GM18499 (cell line): ENCODE measurements around the gene GOLGA7B.

Source experiments
- ATAC-seq: cut with Tn5 transposase; IDR thresholded peaks from one replicate; pipeline ENCODE4 v1.9.1; 2021; ENCODE audit warnings: moderate number of reproducible peaks; ENCODE audit not compliant: insufficient read depth, unreplicated experiment

GOLGA7B gene

DNA sequence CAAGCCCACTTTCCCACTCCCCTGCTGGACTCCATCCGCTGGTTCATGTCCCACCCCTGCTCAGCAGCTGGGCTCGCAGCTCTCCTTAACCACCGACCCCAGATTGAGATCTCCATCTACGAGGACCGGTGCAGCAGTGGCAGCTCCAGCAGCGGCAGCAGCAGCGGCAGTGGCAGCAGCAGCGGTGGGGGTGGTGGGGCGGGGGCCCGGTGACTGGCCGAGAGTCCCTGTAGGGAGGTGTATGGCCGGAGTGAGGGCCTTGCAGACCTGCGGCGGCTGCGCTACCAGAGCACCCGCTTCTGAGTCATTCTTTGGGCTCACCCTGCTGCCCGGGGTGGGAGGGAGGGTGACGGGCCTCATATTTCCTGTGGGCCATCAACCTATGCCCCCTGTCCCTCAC lies 15.8 kb downstream of the GOLGA7B start:
- no peak for ATAC-seq

DNA sequence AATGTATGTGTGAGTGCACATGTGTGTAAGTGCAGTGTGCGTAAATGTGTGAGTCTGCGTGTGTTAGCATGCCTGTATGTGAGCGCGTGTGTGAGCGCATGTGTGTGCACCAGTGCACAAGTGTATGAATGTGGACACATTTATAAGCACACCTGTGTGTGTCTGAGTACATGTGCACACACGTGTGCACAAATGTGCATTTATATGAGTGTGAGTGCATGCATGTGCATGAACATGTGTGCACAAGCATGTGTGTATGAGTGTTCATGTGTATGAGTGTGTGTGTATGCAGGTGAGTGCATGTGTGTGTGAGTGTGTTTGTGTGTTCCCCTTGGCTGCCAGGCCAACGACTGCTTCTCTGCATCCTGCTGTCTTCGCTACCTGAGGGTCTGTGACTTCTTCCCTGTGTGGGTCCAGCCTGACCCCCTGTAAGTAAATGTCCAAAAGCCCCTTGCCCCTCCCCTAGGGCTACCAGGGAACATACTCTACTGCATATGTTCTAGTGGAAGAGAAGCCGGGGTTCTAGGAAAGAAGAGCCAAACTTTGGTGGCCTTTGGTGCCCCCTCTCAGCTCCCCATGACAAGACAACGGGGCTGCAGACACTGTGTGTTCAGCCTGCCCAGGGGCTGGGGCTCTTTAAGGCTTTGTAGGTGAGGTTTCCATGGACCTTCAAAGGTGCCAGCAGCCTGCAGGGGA lies 17.0 kb downstream of the GOLGA7B start:
- no peak for ATAC-seq

DNA sequence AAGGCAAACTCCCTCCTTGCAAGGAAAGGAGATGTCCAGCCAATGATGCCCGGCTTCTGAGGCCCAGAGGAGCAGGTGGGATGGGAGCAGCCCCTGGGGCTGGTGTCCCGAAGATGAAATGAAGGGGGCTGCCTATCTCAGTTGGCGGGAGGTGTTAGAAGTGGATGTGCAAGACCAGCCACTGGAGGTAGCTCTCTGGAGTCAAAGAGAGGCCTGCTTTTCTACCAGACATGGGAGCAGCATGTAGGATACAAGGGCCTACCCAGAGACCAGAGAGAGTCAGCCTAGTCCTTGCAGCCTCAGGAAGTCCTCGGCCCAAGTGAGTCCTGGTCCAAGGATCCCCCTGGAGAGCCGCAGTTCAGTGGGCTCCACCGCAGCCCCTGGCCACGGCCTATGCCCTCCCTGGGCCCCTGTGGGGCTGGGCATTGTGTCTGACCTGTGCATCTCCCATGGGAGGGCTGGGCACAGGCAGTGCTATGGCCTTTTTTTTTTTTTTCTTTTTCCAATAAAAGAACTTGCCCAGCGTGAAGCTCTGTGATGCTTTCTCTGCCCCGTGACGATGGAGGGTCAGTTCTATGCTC lies 17.7 kb downstream of the GOLGA7B start:
- no peak for ATAC-seq

DNA sequence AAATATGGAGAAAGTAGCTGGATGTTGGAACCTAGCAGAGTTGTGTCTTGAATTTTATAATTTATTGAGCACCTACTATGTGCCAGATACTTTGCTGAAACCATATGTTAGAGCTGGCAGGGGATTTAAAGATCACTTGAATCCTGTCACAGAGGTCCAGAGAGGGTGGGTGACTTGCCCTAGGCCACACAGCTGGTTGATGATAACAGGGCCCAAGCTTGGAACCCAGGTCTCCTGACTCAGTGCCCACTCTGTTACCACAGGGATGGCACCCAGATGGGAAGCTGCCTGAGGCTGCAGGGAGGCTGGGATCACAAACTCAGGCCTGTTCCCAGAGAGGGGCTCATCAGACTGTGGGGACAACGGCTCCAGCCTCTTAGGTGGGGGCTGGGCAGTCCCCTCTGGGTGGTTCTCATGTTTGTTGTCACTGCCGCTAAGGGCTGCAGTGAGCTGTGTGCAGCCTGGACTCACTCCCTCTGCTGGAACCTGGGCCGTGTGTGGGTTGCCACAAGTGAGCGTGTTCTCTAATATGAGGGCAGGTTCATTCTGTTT lies 18.6 kb downstream of the GOLGA7B start:
- no peak for ATAC-seq

DNA sequence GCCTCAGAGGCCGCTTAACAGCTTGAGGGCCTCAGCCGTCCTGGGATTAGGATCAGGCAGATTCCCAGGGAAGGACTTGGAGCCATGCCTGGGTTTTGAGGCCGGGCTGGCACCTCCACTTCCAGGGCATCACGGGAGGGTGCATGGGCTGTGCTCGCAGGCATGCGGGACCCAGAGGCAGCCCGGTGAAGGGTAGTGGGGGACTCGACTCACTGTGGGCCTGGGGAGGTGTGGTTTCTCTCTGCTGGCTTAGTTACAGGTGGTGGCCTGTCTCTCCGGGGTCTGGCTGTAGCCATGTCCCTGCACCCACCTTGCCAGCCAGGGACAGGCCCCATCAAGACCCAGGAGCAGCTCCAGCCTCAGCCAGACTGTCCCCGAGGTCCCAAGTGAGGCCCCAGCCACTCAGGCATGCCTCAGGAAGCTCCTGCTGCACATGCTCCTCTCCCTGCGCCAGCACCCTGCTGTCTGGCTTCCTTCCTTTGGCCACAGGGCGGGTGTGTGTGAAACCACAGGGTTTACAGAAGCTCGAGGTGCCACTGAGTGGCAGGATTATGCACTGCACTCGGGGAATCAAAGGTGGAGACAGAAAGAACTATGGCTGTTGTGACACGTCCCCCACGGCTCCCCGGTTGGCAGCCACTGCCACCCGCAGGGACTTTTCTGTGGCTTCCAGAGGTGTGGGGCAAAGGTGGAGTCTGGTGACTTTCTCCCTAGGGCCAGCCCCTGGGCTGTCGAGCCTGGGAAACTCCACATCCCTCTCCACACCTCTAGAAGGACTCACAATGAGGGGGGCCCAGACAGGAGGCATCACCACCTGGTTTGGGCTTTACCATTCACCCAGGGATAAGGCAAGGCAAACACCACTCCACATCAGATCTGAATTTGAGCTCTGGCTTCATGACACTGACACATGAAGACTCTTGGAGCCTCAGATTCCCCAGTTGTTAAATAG lies 19.7 kb downstream of the GOLGA7B start:
- ATAC-seq = peak; percentile 88

DNA sequence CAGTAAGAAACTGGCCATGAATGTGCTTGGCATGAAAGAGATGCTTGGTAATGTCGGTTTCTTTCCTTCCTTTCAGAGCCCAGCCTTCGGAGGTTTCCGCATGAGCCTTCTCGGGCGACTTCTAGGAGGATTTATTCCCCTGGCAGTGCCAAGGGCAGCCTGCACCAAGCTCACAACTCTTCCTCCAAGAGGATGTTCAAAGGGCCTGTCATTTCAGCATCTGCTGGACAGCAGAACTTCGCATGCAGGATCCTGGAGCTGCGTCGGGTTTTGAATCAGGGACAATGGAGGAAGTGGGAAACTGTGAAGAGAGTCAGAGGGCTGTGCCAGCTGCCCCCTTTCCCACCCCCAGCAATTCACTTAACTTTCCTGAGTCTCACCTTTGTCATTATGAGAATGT lies 21.3 kb downstream of the GOLGA7B start:
- no peak for ATAC-seq

DNA sequence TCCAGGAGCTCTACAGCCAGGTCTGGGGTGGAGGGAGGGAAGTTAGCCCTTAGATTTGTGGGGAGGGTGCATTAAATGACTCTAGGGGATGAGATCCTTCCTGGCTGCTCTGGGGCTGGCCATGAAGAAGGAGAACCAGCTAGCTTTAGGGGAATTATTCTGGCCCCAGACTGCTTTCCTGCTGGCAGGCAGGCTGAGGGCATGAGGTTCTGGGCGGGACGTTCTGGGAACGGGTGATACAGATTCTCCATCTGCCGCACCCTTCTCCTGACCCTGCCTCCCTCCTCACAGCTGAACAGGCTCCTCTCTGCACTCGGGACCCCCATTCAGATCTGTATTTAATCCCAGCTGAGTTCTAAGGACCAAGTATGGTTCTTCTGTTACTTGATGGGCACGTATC lies 23.9 kb downstream of the GOLGA7B start:
- ATAC-seq = no peak

DNA sequence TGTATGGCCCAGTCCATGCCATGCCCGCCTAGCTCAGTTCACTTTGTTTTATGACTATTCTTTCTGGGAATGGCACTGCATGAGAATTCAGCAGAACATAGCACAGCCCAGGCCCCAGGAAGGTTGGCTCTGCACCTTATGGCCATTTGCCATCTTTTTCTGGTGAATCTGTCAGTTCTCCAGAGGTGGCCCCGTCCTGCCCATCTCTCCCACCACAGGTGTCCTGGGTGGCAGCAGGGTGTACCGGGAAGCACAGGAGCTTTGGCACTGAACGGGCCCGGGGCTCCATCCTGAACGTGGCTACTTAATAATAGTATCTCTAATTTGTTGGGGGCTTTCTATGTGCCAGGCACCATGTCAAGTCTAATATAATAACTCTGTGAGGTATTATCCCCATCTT lies 24.7 kb downstream of the GOLGA7B start:
- ATAC-seq = no peak

DNA sequence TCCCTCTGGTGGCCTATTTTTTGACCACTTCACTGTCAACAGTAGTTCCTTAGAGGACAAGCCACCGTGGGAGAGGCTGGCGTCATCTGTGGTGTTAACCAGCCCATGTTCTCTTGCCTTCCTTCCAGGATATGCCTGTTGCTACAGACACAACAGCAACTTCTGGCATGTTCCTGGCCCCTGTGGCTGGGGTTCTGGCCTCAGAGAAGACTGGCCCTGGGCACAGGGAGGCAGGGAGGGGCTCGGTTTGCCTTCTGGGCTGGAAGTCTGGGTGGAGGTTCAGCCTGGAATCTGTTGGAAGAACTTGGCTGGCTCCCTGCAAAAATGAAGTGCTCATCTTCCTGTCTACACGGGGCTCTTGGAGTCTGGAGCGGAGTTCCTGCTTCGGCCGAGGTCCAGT lies 25.7 kb downstream of the GOLGA7B start:
- no peak for ATAC-seq

DNA sequence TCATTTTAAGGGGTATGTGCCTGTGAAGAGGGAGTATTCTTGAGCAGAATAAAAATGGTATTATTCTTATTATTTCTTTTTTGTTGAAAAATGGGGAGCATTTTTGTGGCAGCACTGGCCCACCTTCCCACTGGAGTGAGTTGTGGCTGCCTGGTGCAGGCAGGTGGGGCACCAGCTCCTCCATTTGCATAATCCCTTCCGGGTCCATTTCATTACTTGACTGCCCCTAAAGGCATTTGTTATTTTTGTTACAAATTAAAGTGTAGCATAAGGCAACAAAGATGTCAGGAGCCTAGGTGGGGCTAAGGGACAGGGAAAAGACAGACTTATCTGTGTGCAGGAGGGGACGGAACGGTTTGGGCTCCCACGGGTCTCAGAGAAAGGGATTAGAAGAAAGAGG lies 26.8 kb downstream of the GOLGA7B start:
- no peak for ATAC-seq

DNA sequence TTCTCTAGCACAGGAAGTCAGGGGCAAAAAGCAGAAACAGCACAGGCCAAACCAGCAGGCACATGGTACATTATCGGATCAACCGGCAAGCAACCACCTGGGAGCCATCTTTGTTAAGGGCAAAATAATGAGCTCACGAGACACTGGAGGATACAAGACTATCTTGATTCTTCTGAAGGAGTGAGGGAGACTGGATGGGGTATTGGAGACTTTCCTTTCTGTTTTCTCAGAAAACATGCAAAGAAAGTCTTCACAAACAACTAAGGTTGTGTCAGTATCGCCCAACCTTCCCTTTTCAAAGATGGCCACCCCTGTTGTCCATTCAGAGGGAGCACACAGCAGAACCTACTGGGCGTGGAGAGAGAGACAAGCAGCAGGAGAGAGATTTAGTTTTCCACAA lies 29.6 kb downstream of the GOLGA7B start:
- no peak for ATAC-seq

DNA sequence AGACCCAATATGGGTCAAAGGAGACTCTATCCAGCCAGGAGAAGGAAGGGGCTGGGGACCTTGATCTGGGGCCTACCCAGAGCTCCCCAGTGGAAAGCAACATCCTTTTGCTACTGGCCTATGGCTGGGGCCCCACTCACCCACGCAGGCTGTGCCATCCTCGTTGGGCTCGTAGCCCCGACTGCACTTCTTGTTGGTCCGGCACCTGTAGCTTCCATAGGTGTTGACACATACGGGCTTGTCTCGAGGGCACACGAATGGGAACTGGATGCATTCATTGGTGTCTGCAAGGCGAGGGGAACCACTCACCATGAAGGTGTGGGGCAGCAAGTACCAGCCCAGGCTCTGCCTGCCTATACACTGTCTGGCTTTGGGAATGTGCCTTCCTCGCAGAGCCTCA lies 30.5 kb downstream of the GOLGA7B start:
- no peak for ATAC-seq

DNA sequence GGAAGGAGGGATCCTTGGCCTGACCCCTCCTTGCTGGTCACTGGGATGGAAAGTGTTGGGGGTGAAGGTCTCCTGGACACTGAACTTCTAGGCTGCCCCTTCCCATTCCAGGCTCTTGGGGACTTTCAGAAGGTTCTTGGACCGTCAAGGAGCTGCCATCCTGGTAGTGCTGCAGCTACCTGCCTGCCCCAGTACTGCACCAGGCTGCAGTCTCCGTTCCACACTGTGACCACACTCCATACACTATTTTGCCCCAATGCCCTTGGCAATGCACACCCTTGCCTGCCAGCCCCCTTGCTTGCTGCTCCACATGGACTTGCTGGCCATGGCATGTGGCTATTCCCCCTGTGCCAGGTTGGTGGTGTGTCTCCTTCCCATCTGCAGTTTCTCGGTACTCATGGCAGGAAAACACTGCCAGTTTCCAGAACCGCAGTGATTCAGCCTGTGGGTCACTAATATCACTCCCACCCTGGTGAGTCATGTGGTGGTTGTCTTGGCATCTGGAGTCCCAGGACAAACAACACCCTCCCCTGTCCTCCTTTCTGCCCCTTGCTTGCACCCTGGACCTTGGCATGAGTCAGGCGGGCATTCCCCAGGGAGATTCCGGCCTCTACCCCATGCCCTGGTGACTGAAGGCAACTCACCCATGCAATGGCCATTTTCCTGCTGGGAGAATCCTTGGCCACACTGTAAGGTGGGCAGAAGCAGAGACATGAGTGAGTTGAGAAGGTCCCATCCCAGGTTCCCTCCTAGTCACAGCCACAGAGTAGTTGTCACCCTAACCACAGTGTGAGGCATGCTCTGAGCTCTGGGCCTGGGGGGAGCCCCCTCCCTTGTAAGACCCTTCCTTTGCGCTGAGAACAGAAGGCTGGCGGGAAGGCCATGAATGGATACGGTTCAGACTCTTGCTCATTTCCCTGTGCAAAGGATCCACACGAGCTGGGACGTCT lies 32.8 kb downstream of the GOLGA7B start:
- no peak for ATAC-seq

DNA sequence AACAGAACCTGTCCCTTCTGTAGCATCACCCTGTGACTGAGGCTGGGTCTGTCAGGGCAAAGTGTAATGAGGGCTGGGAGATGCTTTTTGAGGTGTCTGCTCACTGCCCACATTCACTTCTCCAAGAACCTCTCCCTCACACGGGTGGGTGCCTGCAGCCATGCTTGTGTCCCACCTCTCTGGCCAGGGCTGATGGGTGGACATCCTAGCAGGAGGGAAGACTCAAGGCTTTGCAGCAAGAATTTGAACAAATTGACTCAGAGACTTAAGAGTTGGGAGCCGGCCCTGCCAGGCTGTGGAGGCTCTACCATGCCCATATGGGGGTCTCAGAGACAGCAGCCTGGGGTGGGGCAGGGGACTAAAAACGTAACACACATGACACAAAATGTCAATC lies 33.4 kb downstream of the GOLGA7B start:
- no peak for ATAC-seq

DNA sequence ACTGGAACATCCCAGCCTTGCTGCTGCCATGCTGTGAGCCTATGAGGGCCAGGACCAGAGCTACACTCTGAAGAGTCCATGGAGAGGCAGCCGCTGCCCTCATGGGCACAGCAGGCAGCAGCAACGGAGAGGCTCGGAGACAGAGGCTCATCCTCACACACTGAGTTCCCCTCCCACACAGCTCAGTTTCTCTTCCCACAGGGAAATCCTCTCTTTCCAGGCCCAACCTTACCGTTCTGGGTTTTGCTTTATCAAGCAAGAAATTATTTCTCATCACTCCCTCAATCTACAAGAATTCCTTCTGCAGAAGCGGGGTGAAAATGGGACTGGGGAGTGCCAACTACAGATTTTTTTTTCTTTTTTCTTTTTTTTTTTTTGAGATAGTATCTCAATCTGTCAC lies 36.6 kb downstream of the GOLGA7B start:
- no peak for ATAC-seq

DNA sequence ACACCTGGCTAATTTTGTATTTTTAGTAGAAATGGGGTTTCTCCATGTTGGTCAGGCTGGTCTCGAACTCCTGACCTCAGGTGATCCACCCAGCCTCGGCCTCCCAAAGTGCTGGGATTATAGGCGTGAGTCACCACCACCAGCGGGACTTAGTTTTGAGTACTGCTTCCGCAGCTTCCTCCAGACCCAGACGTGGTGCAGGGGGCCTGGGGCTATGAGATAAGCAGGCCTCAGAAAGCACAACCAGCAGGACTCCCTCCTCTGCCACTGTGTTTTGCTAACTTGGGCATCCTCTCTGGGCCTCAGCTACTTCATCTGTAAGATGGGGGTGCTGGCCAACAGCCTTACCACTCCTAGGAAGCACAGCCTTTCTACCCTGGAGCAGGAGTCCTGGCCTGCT lies 37.8 kb downstream of the GOLGA7B start:
- ATAC-seq = no peak

DNA sequence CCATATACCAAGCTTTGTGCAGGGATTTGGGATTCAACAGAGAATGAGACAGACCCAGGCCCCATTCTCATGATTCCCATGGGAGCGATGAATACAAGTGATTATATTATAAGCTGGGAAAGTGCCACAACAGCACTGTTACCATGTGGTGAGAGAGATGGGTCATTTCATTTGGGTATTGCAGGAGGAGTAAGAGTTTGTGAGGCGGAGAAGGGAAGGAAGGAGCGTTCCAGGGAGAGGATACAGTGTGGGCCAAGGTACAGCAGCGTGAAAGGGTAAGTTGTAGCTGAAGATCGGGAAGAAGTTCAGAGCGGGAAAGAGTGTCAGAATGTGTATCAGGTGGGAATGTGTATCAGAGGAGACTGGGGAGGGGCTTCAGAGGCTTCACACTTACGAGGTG lies 38.5 kb downstream of the GOLGA7B start:
- no peak for ATAC-seq

DNA sequence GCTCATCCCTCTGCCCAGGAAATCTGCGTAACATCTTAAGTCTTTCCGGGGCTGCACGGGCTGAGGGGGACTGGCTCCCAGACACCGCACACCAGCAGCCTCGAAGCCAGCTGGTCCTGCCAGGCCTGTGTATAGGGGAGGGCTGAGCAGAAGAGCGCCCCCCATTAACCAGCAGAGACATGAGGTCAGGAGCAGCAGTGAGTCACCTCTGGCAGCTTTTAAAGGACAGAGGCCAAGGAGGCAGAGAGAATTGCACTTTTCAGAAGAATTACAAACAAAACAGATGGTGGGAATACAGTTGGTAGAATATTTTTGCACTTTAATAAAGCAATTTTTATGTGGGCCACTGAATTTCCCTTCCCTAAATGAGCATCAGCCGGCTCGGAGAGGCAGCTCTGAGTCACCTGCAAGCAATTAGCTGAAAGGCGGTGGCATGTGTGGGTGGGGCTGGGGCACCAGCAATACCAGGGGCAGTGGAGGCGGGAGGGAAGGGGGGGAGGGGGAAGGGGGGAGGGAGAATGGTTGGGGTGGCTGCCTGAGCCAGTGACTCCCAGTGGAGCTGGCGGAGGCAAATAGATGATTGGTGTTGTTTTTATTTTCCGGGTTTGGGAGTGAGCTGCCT lies 39.1 kb downstream of the GOLGA7B start:
- ATAC-seq = no peak

DNA sequence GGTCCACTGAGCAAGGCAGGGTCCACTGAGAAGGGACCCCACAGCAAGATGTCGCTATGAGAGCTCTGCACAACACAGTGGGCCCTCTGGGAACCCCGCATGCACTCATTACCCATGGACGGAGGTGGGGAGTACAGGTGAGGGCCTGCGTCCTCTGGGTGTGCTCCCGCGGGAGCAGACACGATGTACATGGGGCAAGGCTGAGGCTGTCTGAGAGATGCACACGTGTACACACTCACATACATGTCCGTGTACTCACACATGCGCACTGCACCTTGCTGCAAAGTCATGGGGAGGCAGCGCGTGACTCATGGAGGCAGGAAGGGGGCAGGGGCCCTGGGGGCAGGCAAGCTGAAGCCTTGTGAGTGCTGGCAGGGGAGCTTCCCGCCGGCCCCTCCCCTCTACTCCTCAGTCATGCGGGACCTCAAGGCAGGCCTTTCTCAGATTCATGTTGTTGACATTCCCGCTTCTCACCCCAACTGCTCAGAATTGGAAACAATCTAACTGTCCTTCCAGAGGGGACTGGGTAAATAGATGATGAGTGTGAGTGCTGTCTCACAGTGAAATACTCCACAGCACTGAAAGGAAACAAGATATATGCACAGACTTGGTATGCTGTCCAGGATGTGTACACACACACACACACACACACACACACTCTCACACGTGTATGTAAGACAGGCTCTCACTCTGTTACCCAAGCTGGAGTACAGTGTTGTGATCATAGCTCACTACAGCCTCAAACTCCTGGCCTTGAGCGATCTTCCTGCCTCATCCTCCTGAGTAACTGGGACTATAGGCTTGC lies 40.0 kb downstream of the GOLGA7B start:
- ATAC-seq = no peak
